Stimulated activated CD4-positive, alpha-beta T cell treated with anti-CD3 and anti-CD28 coated beads, Interleukin-1b, Interleukin-23, amount 100 ng/mL, for 24 hours (primary cell): ENCODE measurements around the gene ETNK2.
A peak's percentile ranks its signal among the peaks of the same experiment; 100 is the strongest.

Experiments
- DNase-seq, 4 experiments: peaks; one replicate each; pipeline ENCODE4 v3.0.0-alpha.2; 2020; ENCODE audit warnings: low read depth in 4 of 4, low spot score in 1 of 4

The ETNK2 gene

DNA sequence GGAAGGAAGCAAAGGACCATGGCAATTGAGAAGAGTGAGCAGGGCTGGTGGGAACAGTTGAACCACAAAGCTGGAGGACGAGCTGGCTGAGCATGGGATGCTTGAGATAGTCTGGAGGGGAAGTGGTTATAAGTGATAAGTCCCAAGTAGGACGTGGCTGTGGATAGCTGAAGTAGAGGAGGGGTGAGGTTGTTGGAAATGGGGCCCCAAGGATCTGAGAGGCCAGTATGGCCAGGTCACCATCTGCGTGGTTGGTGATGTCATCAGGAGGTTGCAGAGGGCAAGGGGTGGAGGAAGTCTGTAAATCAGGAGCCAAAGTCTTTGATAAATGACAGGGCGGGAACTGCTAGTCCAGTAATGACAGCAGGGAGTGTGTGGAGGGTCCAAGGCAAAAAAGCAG is 25.3 kb upstream of the ETNK2 start:
- DNase-seq = no peak

DNA sequence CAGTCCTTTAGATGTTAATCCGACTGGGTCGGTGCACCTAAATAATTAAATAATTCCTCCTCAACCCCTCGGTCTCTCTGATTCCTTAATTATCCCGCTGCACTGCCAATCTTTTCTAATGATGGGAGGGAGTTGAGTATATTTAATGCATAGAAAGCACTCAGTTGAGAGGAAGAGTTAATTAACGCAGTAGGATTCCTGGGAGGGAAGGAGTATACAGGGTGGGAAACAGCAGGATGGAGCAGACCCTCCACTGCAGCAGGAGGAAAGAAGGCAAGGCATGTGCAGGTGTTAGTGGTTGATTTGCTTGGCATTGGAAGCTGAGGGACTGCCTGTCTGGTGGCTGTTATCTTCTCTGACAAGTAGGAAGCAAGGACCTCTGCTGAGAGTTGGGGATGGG is 24.2 kb upstream of the ETNK2 start:
- no peak for DNase-seq

DNA sequence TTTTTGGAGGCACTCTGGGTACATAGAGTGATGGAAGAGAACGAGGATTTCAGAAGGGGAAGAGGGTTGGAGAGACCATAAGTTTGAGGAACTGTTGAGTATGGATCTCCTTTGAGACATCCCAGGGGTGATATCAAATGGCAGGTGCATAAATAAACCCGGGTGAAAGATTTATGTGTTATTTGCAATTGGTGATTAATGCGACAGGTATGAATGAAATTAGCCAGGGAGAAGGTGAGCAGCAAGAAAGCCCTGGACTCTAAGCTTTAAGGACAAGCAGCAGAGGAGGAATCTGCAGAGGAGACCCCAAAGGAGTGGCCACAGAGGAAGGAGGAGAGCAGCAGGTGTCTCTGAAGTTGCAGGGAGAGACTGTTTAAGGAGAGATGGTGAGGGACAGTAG is 23.1 kb upstream of the ETNK2 start:
- no peak for DNase-seq

DNA sequence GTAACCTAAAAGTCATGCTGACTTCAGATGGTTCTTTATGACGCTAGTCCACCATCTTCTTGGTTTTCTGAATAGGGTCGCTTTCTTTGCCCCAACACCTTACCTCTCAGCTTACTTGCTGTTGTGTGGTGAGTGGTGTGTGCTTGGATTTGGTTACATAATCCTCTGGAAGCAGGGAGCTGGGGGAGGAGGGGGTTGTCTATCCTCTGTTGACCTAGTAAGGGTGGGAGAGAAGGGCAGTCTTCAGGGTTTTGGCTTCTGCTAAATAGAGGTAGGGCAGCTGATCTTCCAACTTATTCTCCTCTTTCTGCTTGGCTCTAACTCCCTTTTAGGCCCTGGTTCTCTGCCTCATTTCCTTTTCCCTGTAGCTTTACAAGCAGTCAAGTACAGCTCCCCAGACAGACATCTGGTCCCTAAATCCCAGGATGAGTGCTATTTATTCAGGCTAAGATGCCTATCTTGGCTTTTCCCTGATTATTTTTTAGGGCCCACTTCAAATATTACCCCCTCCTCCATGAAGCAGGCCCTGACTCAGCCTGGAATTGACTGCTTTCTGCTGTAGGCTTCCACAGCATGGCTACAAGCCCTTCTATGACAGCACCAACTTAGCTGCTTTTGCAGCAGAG is 20.7 kb upstream of the ETNK2 start:
- DNase-seq = no peak

DNA sequence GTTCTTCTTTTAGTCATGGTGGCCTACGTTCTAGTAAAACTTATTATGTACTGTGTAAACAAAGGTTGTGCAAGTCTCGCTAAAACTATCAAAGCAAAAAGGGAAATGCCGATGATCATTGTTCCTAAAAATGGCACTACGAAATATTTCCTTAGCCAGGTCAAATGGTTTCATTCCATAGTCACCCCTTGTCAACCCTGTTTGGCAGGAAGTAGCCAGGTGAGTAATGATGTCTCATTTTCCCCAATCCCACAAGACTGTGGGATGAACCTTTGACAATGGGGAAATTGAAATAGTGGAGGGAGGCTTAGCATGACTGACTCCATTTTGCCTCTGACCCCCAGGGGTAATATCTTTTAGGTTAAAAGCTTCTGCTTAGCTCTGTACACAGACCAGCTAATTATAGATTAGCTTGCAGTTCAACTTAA is 19.9 kb upstream of the ETNK2 start:
- no peak for DNase-seq

DNA sequence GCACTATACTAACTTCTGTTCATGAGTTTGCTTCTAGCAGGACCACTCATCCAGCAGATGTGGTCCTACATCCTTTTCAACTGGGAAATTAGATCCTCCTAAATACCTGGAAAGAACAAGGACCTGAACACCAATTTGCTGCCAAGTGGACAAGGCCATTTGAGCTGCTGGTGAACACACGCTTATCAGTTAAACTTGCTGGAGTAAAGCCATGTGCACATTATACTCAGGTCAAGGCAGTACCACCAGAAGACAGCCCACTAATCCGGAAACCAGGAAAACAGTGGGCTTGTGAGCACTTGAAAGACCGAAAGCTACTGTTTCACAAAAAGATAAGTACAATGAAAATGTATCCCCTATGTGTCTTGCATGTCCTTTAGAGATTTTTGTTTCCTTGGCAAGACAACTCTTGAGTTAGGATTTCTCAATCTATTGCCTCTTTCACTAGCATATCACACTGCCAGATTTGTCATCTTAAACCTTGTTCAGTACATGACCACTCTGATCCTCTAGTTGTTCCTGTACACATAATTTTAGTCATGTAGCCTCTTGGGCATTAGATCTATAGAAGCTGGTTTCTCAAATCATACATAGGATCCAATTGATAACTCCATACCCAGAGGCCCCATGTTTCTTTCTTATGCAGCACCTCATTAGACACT is 18.8 kb upstream of the ETNK2 start:
- DNase-seq = no peak

DNA sequence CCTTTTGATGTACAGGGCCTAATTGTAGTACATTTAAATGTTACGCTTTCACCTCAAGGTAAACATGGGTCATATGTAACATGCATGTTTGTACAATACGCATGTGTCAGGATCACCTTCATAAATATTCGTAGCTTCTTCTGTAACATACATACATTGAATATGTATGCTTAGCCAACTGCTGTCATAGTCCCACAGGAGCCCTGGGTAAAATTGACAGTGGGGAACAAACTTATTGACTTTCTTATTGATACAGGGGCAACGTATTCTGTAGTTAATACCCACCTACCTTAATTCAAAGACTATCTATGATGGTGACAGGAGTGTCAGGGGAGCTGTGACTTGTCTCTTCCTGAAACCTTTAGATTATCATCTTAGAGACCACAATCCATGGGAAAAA is 18.0 kb upstream of the ETNK2 start:
- no peak for DNase-seq

DNA sequence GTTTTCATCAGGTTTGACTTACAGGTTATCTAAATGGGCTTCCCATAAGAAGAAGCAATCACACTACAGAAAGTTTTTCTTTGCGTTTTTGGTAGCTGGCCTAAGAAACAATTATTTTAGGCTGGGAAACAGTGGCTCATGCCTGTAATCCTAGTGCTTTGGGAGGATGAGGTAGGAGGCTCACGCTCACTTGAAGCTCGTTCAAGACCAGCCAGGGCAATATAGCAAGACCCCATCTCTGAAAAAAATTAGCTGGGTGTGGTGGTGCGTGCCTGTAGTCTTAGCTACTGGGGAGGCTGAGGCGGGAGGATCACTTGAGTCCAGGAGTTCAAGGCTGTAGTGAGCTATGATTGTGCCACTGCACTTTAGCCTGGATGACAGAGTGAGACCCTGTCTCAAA is 15.9 kb upstream of the ETNK2 start:
- no peak for DNase-seq

DNA sequence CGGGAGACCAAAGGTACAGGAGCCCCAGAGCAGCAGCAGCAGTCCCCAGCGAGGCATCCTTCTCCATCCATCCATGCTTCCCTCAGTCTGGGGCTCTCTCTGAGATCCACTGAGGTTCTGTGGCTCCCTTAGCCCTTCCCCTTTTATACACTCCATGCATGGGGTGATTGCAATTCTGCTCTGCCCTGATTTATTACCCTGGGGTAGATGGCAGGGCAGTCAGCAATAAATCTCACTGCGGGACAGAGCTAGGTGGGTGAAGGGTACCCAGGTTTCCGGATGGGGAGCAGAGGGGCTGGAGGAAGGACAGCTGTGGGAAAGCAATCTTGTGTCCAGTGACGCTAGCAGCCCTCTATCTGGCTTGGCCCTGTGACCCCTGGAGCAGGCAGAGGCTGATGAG is 14.4 kb upstream of the ETNK2 start, which contains the start of gene REN:
Gene REN, minus strand, starts transcription at position 119 of the 400 bp plus-strand sequence. Its CDS starts 44 bp downstream, at position 75.
- DNase-seq = no peak

DNA sequence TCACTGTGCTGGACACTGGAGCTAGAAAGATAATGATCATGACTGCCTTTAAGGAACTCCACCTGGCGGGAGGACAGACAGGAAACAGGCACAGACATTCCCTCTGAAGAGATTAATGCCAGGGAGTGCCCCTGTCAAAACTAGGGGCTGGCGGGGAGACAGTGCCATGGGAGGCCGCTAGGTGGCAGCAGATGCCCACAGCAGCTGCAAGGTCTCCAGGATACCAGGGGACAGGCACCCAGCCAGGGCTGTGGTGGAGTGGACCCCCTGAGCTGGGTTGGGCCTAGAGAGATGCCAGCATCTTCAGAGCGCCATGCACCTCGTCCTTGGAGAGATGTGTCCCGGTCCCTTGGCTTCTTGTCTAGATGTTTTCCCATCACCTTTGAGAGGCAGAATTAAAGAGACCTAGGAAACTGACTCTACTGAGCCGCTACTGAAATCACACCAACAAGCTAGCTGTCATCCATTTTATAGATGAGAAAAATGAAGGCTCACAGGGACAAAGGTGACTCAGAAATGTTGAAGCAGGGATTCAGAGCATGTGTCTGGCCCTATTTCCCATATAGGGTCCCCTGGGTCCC is 10.7 kb upstream of the ETNK2 start:
- peak; percentile 54 to 69 (median 66) for DNase-seq

DNA sequence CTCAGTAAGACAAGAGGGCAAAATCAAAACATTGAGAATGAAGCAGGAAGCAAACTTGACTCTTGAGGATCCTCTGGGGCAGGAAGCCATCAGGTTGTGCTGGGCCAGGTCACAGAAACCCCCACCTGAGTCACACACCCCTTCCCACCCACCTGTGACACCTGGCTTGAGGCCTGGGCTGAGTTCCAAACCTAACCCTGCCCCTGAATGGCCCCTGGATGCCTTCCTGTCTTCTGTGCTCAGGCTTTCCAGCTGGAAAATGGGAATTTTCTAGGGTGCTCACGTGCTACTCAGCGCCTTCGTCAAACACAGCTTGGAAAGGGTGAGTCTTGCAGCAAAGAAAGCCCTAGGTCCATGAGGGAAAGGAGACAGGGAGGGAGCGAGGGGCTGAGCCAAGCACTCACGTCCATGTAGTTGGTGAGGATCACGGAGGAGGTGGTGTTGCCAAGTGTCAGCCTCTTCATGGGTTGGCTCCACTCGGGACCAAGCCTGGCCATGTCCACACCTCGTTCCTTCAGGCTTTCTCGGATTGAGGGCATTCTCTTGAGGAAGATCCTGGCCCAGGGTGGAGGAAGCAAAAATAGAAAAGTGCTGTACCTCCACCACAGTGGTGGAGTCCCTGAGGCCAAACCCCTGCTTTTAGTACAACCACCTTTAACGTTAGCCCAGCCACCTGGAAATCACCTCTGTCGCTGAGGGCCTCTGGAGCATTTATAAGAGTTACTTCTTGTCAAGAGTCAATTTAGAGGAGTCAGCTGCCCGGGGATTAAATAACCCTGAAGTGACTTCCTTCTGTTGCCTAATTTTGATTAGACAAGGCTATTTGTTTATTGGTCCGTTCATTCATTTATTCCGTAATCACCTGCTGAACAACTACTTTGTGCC is 10.0 kb upstream of the ETNK2 start:
- DNase-seq = no peak

DNA sequence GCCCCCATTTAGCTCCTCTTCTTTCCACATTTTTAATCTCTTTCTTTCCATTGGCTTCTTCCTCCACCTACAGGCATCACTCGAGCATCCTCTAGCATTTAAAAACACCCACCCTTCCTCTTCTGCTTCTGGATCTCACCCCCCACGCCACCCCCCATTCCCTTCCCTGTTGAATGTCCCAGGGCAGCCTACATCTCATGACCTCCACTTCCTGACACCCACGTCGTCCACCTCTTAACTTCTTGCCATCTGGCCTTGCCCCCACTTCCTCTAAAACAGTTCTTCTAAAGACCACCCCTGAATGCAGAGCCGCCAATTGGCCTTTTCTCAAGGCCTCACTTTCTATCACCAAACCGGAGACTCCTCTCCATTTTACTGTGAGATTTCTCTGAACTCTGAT is 6.1 kb upstream of the ETNK2 start:
- DNase-seq = no peak

DNA sequence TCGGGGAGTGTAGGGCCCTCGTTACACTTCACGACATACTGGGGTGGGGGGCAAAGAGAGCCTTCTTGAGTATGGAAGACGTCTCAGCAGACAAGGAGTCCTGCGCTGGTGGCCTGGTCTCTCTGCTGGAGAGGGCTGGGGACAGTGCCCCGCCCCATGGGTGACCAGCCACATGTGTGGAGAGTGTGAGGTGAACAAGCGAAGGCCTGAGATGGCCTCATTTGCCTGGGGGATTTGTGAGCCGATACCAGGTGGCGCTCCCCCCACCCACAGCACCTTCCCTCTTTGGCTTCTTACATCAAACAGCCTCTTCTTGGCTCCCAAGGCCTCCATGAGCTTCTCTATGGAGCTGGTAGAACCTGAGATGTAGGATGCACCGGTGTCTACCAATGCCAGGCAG is 4.0 kb upstream of the ETNK2 start:
- no peak for DNase-seq

DNA sequence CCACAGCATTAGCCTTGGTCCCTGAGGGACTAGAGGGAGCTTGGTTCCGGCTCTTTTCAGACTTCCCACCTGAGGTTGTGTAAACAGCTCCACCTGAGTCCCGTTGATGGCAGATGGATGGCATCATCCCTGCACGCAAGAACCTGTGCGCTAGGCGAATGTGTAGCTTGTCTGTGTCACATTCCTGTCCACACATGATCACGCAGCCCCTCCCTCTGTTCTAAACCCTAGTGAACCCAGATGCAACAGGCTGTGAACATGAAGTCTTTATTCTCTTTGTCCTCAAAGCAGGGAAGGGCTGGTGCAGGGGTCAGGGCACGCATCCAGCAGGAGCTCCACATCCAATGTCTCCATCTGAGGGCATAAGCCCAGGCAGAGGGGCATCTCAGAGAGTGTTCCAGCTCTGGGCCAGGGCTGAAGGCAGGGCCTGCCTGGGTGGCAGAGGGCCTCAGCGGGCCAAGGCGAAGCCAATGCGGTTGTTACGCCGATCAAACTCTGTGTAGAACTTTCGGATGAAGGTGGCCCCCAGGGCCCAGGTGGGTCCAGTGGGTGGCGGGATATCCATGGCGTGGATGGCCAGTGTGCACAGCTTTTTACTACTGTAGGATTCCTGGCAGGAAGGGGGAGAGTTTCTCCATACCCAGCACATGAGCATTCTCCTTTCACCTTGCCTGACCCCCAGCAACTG is 2.9 kb upstream of the ETNK2 start:
- DNase-seq = no peak

DNA sequence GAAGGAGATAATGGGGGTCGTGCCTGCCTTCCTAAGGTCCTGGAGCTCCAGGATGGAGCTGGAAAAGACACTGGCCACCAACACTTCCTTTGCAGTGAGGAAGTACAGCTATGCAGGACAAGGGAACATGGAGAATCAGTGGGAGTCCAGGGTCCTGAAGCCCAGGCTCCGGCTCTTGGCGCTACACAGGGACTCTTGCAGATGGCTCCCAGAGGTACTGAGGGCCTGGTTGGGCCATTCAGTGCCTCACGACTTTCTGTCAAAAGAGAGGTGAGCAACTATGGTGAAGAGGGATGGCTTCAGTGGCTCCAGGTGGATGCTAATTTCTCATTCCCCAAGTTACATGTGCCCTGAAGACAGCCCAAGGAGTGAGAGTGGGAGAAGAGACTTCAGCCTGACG is 1.8 kb upstream of the ETNK2 start:
- no peak for DNase-seq

DNA sequence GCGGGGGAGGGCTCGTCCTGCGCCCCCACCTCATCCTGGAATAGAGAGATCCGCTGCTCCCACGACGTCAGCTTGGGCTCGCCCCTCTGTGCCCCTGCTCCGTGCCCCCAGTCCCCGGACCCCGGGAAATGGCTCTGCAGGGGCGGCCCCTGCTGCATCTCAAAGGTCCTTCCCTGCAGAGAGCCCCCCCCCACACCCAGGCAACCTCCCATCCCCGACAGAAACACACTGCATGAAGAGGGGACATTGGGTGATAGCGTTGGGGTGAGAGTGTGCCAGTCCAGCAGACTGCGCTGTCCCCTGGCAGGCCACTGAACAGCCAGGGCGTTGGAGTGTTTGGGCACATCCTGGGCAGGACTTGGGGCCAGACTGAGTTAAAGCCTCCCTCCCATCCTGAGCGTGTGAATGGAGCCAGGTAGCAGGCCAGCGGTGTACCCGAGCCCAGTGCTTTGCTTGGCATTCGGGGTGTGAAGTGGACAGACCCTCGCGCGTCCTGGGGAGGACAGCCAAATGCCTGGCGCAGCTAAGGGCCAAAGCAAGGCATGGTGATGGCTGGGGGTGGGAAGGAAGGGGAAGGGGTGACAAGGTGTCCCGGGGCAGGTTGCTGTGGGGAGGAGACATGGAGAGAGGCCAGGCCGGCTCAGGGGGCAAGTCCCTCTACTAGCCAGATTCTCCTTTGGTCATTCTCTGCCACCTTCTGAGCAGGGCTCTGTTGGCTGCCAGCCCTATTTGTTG is 633 bp upstream of the ETNK2 start:
- DNase-seq = no peak

DNA sequence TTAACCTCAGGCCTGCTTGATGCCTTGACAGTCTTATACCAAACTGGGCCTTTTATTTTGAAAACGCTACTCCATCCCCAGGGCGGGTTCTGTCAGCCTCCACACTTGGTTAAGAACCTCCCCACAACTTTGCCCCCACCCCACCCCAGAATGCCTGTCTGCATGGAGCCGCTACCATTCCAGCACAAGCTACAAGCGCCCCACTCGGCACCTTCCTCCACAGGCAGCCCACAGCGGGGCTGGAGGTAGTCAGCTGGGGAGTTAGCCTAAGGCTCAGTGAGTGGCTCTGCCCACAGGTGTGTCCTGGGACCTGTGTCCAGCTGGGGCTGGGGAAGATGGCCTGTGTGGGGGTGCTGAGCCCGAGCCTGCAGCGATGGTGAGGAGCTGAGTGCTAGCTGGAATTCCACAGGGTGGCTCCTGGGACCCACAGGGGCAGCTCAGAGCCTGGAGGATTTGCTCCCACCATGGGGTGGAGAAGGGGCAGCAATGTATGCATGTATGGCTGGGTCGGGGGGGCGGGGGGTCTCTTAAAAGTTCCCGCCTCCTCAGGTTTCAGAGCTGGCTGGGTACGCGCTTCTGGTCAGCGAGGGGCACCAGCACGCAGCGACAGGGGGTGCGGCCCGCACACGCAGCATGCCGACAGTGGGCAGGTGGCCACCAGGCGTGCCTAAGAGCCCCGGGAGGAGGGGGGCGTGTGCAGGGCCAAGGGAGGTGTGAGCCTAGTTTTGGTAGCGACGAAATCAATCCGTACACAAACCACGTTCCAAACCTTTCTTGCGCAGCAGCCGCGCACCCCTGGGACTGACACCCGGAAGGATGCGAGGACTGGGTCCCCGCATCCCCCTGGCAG is 917 bp downstream of the ETNK2 start:
- DNase-seq = no peak

DNA sequence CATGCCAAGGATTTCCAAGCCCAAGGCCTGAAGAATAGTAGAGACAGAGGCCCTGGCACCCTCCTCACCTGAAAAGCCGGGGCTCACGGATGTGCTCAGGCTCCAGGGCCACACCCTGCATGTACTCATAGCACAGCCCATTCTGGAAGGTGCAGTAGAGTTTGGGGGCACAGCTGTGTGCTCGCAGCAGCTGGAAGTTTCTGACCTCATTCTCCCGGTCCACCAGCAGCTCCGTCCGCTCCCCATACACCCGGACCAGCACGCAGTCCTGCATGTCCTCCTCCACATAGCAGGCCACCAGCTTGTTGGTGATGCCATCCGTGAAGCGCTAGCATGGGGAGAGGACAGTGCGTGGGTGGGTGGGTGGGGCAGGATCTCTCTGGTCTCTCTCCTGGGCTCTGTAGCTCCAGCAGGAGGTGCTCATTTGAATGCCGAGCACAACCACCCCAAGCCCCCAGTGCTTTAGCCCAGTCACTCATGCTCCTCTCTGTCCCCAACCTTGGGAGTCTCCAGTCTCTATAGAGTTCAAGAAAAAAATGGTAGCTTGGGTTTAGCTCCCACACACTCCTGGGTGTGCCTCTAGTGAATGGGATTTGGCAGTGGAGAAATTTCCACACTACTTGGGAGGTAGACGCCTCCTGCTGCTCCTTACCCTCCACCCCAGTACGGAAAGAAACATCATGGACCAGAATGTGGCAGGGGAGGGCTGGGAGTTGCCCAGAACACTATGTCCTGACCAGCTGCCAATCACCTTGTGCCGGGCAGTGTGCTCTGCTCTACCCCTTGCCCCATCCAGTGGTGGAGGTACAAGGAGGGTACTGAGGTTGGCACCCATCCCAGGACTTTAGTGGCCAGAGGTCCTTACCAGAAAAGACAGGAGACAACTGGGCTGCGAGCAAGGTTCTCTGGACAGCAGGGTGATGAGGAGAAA is 1.9 kb downstream of the ETNK2 start:
- no peak for DNase-seq
